Endodermal cell (in vitro differentiated cells): ENCODE results near the gene TNFAIP8L3. TPM values are rescaled to one million over a fixed set of nuclear protein-coding genes. Genes with fewer than 3 reads are reported as not detected.

Experiments used
- DNase-seq: peaks from one replicate; pipeline ENCODE4 v3.0.0-alpha.2; 2017
- H3K27ac ChIP-seq: 2 replicates; pipeline ENCODE4 v1.5.1; 2013; ENCODE audit warnings: mild to moderate bottlenecking, low read depth, low read length, moderate library complexity
- H3K27me3 ChIP-seq: 2 replicates; pipeline ENCODE4 v1.6.1; 2013; ENCODE audit warnings: mild to moderate bottlenecking, low read length, moderate library complexity; ENCODE audit not compliant: insufficient read depth, control insufficient read depth, poor library complexity, severe bottlenecking
- H3K36me3 ChIP-seq: 2 replicates; pipeline ENCODE4 v1.7.0; 2013; ENCODE audit warnings: mild to moderate bottlenecking, low read length, moderate library complexity; ENCODE audit not compliant: control insufficient read depth, insufficient read depth
- H3K4me1 ChIP-seq: one replicate; pipeline ENCODE4 v1.7.0; 2013; ENCODE audit warnings: low read length; ENCODE audit not compliant: control insufficient read depth, insufficient read depth
- H3K4me3 ChIP-seq: 2 replicates; pipeline ENCODE4 v1.5.1; 2013; ENCODE audit warnings: mild to moderate bottlenecking, low read length, moderate library complexity
- H3K9ac ChIP-seq: 2 replicates; pipeline ENCODE4 v1.6.1; 2013; ENCODE audit warnings: mild to moderate bottlenecking, low read length, moderate library complexity; ENCODE audit not compliant: poor library complexity, severe bottlenecking; ENCODE audit errors: extremely low read depth
- H3K9me3 ChIP-seq: 2 replicates; pipeline ENCODE4 v1.6.1; 2013; ENCODE audit warnings: mild to moderate bottlenecking, low read length, moderate library complexity; ENCODE audit not compliant: control insufficient read depth
- H3K27ac Mint-ChIP-seq: 2 replicates; pipeline ENCODE4 v1.8.0; 2020; ENCODE audit warnings: mixed read lengths
- H3K27me3 Mint-ChIP-seq: 2 replicates; pipeline ENCODE4 v1.8.0; 2021; ENCODE audit warnings: mild to moderate bottlenecking, mixed read lengths; ENCODE audit not compliant: insufficient read depth
- H3K36me3 Mint-ChIP-seq: 2 replicates; pipeline ENCODE4 v1.8.0; 2020; ENCODE audit warnings: low read depth, mixed read lengths
- H3K4me1 Mint-ChIP-seq: 2 replicates; pipeline ENCODE4 v1.8.0; 2020; ENCODE audit warnings: mixed read lengths
- H3K4me3 Mint-ChIP-seq: 2 replicates; pipeline ENCODE4 v1.8.0; 2020; ENCODE audit warnings: mild to moderate bottlenecking, moderate library complexity, mixed read lengths
- H3K9me3 Mint-ChIP-seq: 2 replicates; pipeline ENCODE4 v1.8.0; 2020; ENCODE audit warnings: mild to moderate bottlenecking, mixed read lengths
- WGBS, 2 experiments: methylation state at CpG; one replicate each; pipeline versions ENCODE4 v1.1.5 to v1.1.7; 2013; ENCODE audit warnings: missing lambda C conversion rate in 2 of 2, mixed read lengths in 1 of 2; ENCODE audit not compliant: insufficient coverage in 1 of 2, insufficient read length in 1 of 2; 5-methylcytosine and 5-hydroxymethylcytosine counted together
- total RNA-seq, 2 donors: library from RNA; stranded (reverse); fragmentation: NEBNext Ultra II Directional in 1 of 2; extraction: Animal tissue kit (Norgen Biotek cat#: 25700) in 1 of 2; gene quantifications; 2 replicates in 1 of 2; 3 replicates in 1 of 2; pipeline ENCODE4 v1.2.1, GENCODE V29; 2021
- TF ChIP-seq, protein P1 (sequence below): fragments of 200-600 bp; sonication (generic); conservative IDR thresholded peaks from 2 replicates; pipeline ENCODE4 v1.5.0; 2021; ENCODE audit warnings: antibody characterized with exemption, mild to moderate bottlenecking

Gene TNFAIP8L3
- total RNA-seq, 2 donors from 2014 or later = 0.31 TPM; not detected in 1

DNA sequence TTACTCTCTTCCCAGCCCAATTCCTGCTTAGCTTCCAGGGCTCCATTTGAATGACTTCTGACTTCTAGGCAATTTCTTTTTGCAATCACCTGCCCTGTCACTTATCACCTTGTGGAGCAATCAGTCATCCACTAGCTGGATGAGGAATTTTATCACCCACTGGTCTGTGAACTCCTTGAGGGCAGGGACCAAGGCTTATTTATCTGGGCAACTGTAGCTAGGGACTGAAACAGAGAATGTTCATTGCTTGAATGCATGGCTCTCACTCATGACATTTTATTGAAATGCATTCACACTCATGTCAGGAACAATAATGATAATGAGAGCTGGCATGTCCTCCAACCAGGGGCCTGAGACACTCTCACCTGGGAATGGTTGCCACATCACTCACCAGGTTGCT is 15.5 kb downstream of the TNFAIP8L3 start:
- Mint-ChIP-seq H3K36me3 (no peaks in the 10 kb centered on the region), H3K4me1 (peaks cover 4% of the 10 kb centered on the region)
- TF ChIP-seq, protein P1, sequence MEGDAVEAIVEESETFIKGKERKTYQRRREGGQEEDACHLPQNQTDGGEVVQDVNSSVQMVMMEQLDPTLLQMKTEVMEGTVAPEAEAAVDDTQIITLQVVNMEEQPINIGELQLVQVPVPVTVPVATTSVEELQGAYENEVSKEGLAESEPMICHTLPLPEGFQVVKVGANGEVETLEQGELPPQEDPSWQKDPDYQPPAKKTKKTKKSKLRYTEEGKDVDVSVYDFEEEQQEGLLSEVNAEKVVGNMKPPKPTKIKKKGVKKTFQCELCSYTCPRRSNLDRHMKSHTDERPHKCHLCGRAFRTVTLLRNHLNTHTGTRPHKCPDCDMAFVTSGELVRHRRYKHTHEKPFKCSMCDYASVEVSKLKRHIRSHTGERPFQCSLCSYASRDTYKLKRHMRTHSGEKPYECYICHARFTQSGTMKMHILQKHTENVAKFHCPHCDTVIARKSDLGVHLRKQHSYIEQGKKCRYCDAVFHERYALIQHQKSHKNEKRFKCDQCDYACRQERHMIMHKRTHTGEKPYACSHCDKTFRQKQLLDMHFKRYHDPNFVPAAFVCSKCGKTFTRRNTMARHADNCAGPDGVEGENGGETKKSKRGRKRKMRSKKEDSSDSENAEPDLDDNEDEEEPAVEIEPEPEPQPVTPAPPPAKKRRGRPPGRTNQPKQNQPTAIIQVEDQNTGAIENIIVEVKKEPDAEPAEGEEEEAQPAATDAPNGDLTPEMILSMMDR = no peak

DNA sequence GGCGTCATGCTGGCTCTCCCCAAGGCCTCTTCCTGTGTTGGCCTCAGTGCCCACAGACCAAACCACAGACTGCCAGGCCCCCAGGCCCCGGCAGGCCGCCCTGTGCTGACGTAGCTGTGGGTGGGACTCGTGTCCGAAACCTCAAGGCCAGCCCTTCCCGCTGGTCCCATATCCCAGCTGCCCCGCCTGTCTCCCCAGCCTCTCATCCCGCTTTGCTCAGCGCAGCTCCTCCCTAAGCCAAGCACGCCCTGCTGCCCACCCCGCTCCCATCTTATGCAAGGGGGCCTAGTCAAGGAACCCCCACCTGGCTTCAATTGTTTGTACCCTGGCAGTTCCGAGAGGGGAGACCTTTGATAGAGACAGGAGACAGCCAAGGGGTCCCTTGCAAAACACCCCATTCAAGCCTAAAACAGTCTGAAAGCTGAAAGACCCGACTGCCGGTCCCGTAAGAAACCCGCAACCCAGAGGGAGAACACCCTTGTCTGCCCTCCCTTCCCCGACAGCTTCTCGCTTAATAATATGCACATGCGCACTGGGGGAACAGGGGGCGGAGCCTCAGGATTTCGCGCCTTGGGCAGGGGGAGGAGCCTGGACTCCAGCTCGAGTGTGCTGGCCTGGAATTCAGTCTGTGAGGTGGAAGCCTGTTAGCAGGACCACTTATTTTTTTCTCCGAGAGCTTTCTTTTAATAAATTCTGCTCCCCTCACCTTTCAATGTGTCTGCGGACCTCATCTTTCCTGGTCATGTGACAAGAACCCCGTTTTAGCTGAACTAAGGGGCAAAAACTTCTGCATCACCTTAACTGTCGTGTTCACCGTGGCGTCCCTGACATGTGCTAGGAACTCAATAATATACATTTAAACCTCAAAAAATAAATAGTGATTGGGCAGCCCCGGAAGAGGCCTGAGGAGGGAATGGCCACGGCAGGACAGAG is 17.2 kb downstream of the TNFAIP8L3 start:
- Histone ChIP-seq H3K9ac (no peak overlapping the region), H3K4me1 (no peaks in the 10 kb centered on the region), H3K27ac (no peak overlapping the region), H3K4me3 (no peak overlapping the region), H3K36me3 (no peaks in the 10 kb centered on the region), H3K9me3 (no peaks in the 10 kb centered on the region), H3K27me3 (peaks cover 10% of the 10 kb centered on the region)
- Mint-ChIP-seq H3K4me3 (peak overlapping the region; percentile 59), H3K27ac (peak overlapping the region; percentile 83), H3K4me1 (peaks cover 4% of the 10 kb centered on the region), H3K27me3 (peaks cover 30% of the 10 kb centered on the region), H3K36me3 (no peaks in the 10 kb centered on the region), H3K9me3 (no peaks in the 10 kb centered on the region)
- WGBS, 2 experiments = 92 to 93% methylated on average over 26 to 32 of the region's 32 CpGs
- peak; percentile 93 for DNase-seq
- TF ChIP-seq, protein P1 = no peak

More for the DNA sequence above, 15.5 kb downstream of the TNFAIP8L3 start:
- H3K9ac ChIP-seq = no peak overlapping the region
- H3K9me3 ChIP-seq = no peaks in the 10 kb centered on the region
- H3K4me3 ChIP-seq = no peak overlapping the region
- H3K27me3 ChIP-seq = peaks cover 7% of the 10 kb centered on the region
- no peaks in the 10 kb centered on the region for H3K4me1 ChIP-seq
- no peaks in the 10 kb centered on the region for H3K9me3 Mint-ChIP-seq
- H3K4me3 Mint-ChIP-seq = no peak overlapping the region
- peaks cover 30% of the 10 kb centered on the region for H3K27me3 Mint-ChIP-seq
- H3K27ac Mint-ChIP-seq = no peak overlapping the region
- no peak for DNase-seq
- H3K36me3 ChIP-seq = no peaks in the 10 kb centered on the region
- no peak overlapping the region for H3K27ac ChIP-seq

DNA sequence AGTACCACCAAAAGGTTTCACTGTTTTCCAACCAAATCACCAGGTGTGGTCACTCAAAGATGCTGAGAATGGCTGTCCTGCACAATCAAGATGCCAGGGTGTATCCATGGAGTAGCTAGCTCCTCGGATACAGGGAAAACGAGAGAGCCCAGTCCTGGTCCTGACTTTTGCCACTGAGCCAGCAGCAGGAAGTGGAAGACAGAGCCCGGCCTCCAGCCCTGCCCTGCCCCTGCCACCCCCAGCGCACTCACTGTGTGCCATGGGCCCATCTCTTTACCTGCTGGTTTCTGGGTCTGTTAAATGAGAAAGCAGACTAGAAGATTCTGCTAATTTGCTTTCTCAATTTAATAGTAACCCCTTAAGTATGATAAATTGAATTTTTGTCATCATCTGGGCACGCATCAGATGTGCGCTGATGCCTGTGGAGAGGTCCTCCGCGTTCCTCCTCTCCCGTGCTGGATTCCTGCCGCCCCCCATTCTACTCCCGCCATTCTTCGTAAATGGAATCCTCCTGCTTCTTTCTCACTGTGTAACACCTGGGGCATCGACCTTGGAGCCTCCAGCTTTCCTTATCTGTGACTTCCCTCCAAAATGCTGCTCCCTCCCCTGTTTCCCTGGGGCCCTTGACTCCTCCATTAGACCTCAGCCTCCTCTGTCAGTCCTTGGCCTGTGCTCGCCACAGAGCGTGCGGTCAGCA is 18.0 kb downstream of the TNFAIP8L3 start:
- WGBS, 2 experiments = 94 to 97% methylated on average over 13 to 16 of the region's 16 CpGs
- H3K27ac Mint-ChIP-seq = peak overlapping the region; percentile 83

More for the DNA sequence above, 18.0 kb downstream of the TNFAIP8L3 start:
- H3K4me3 Mint-ChIP-seq = peak overlapping the region; percentile 59
- Histone ChIP-seq H3K27ac (no peak overlapping the region), H3K27me3 (peaks cover 10% of the 10 kb centered on the region), H3K36me3 (no peaks in the 10 kb centered on the region), H3K9ac (no peak overlapping the region), H3K4me1 (no peaks in the 10 kb centered on the region), H3K9me3 (no peaks in the 10 kb centered on the region), H3K4me3 (no peak overlapping the region)
- DNase-seq = no peak
- no peaks in the 10 kb centered on the region for H3K36me3 Mint-ChIP-seq
- TF ChIP-seq, protein P1 = no peak
- H3K27me3 Mint-ChIP-seq = peaks cover 34% of the 10 kb centered on the region
- H3K4me1 Mint-ChIP-seq = peaks cover 4% of the 10 kb centered on the region
- no peaks in the 10 kb centered on the region for H3K9me3 Mint-ChIP-seq
